ENCODE results near the gene SEC24C.
A peak's percentile ranks its signal among the peaks of the same experiment; 100 is the strongest.
"Not testable (repeated sequence)": the region's sequence is repeated elsewhere in the genome, so short reads cannot be mapped to it uniquely, and the experiment has no call there.

SEC24C gene, protein sequence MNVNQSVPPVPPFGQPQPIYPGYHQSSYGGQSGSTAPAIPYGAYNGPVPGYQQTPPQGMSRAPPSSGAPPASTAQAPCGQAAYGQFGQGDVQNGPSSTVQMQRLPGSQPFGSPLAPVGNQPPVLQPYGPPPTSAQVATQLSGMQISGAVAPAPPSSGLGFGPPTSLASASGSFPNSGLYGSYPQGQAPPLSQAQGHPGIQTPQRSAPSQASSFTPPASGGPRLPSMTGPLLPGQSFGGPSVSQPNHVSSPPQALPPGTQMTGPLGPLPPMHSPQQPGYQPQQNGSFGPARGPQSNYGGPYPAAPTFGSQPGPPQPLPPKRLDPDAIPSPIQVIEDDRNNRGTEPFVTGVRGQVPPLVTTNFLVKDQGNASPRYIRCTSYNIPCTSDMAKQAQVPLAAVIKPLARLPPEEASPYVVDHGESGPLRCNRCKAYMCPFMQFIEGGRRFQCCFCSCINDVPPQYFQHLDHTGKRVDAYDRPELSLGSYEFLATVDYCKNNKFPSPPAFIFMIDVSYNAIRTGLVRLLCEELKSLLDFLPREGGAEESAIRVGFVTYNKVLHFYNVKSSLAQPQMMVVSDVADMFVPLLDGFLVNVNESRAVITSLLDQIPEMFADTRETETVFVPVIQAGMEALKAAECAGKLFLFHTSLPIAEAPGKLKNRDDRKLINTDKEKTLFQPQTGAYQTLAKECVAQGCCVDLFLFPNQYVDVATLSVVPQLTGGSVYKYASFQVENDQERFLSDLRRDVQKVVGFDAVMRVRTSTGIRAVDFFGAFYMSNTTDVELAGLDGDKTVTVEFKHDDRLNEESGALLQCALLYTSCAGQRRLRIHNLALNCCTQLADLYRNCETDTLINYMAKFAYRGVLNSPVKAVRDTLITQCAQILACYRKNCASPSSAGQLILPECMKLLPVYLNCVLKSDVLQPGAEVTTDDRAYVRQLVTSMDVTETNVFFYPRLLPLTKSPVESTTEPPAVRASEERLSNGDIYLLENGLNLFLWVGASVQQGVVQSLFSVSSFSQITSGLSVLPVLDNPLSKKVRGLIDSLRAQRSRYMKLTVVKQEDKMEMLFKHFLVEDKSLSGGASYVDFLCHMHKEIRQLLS

GRCh38 chr10:73743905-73744663 lies at the start of gene SEC24C:
Gene SEC24C (plus strand): TSS chr10:73744372. CDS start chr10:73746833, 2,461 bp downstream.
- DNase-seq = peak; percentile 68 to 98 (median 91)

DNA sequence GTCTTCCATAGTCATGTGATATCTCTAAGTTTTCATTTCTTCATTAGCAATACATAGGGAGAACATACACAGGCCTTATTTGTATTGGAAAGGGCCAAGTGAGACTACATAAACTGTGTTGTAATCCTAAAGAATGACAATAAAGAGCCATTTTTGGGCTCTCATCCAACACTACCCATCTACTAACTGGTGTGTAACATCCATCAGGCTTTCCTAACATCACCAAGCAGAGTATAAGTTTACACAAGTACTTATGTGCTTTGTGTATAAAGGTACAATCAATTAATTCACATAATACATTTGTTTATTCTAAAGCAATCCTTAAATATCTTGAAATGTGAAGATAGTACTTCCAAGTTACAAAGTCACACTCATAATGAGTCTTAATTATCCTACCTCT lies 48.9 kb upstream of the SEC24C start:
- not testable (repeated sequence) for DNase-seq

DNA sequence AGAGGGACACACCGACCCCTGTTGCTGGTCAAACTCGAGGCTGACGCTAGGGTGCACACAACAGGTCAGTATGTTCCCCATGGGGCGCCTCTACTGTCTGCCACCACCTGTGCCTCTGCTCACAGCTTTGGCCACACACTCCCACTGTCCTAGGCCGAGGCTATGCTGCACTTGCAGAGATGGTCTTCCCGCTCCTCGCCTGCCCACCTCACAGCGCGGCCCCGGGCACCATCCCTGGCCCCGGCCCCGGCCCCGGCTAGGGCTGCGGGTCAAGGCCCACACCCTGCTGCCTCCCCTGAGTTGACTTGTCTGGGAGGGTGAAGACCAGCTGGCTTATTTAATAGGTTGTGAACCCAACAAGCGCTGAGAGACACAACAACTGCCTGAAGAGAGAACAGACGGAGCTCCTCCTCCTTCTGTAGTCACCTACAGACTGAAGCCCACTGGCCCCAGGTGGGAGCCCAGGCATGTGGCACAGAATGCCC lies 46.5 kb upstream of the SEC24C start, which contains the start of gene AGAP5:
Gene AGAP5 (minus strand): TSS at position 435 of the 485 bp plus-strand sequence. CDS start 354 bp downstream, at position 81.
- DNase-seq = not testable (repeated sequence)

- not testable (repeated sequence) for DNase-seq
Observed at GRCh38 chr10:73698819-73699218, 45.4 kb upstream of the SEC24C start.

DNA sequence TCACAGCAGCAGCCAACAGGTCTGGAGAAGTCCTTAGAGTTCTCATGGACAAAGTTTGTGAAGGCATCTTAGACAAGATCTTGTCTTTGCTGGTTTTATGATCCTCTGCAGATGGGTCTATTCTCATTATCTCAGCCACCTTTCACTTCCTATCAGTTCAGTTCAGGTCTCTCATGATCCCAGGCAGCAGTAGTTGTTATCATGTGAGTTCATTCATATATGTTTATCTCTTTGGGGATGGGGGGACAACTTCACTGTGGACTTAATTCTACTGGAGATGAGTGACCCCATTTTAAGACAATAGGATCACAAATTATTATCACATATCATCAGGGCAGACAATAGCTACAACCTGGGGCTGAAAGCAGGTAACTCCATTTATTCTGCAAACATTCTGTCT lies 40.2 kb upstream of the SEC24C start:
- DNase-seq = not testable (repeated sequence)

DNA sequence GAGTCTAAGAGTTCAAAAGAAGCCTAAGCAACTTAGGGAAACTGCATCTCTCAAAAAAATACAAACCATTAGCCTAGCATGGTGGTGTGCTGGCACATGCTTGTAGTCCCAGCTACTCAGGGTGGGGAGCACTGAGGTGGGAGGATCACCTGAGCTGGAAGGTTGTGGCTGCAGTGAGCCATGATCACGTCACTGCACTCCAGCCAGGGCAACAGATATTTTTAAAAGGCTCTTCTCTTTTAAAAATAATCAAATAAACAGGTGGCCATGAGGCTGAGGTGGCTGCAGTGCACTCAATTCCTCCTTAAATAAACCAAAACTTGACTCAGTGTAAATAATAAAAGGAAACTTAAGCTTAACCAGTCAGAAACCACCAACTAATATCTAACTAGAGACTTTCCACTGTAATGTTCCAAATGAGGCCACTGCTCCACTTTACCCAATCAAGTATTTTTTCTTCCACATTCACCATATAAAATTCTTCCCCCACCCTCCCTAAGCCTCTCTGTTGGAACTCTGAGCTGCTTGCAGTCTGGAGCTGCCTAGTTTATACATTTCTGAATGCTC lies 38.6 kb upstream of the SEC24C start:
- DNase-seq = not testable (repeated sequence)

DNA sequence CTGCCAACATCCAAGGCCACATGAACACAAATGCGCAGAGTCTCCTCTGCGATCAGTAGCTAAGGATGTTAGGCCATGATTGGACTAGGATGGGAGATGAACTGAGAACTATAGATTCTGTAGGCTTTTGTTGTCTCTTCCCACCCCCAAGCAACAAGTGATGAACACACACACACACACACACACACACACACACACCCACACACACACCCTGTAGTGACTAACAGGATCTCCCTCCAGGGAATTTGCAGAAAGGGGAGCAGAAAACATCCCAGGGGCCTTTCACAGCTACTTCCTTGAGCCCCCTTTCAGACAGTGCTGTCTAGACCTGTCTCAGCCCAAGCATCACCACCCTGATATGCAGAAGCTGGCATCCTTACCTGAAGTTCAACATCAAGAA lies 37.7 kb upstream of the SEC24C start:
- DNase-seq = not testable (repeated sequence)

GRCh38 chr10:73707628-73708027 lies 36.5 kb upstream of the SEC24C start:
- DNase-seq = not testable (repeated sequence)

DNA sequence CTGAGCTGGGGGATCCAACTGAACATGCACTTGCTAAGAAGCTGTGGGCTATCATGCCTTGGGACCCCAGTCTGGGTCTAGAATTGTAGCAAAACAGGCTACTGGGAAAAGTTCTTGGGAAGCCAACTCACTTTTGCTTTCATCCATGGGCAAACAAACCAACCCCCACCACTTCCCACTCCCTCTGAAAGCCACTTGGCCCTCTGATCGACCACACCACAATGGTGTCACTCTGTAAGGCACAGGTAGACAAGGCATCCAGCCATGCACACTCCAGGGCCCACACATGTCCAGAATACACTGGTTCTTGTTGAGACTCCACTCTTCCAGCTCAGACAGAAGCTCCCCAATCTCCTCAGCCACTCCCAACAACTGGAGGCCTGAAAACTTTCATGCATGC lies 36.0 kb upstream of the SEC24C start:
- not testable (repeated sequence) for DNase-seq

DNA sequence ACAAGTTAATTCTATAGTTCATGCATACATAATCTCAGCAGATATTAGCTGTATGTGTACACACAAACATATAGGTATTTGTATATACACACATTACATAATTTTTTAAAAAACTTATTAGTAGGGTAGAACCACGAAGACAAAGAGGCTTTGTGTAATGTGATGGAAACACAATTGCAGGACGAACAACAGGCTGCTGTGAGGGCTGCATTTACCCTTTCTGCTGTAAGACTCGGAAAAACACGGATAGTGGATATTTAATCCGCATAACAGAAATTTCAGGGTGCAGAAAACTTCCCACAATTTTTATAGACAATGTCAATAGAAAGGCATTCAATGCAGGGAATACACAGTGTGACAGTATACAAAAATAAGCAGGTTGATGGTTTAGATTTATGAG lies 32.5 kb upstream of the SEC24C start:
- DNase-seq = peak in 5 of 51 donors; percentile 16 to 24 (median 19)

GRCh38 chr10:73713912-73714311 lies 30.3 kb upstream of the SEC24C start:
- not testable (repeated sequence) for DNase-seq

- not testable (repeated sequence) for DNase-seq
Observed at GRCh38 chr10:73714483-73714882, 29.7 kb upstream of the SEC24C start.

- DNase-seq = not testable (repeated sequence)
Observed at GRCh38 chr10:73715179-73716156, 28.7 kb upstream of the SEC24C start.

DNA sequence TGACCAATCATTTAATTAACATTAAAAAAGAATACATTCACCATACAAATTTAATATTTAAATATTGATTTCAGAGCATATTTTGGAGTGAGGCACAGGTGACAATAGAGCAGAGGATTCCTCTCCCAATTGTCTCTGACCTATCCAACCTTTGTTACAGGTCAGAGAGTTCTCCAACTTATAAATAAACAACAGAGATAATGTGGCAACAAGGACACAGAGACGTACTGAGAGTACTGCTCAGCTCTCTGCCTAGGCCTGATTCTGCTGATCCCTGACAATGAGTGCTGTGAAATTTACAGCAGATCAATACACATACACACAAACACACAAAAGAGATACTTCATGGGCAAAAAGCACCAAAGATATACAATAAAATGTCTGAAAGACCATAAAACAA lies 27.9 kb upstream of the SEC24C start:
- no peak for DNase-seq

DNA sequence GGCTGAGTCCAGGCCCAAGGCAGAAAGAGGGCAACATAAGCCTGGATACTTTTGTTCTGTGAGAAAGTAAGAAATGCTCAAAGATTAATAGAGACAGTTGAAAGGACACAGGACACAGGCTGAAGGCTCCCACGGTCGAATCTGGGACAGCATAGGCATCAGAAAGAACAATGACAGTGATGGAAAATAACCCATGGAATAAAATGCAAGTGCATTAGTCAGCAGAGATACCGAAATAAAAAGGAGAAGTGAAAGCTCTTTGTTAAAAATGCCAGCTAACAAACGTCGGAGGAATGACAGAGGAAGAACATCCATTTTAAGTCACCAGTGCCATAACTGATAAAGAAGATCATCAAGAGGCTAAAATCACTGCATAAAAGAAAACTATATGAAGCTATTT lies 26.6 kb upstream of the SEC24C start:
- DNase-seq = peak in 2 of 51 donors; percentile 13 to 25

- DNase-seq = not testable (repeated sequence)
Observed at GRCh38 chr10:73720561-73720960, 23.6 kb upstream of the SEC24C start.

- no peak for DNase-seq
Observed at GRCh38 chr10:73723516-73723915, 20.7 kb upstream of the SEC24C start.

GRCh38 chr10:73729781-73730152 lies 14.4 kb upstream of the SEC24C start:
- peak in 1 of 51 donors; percentile 45 for DNase-seq

All from hypothalamus (tissue), 51 donors.